ENCODE data around the gene STMN1. TPM values are rescaled to one million over a fixed set of nuclear protein-coding genes. Genes with fewer than 3 reads are reported as not detected.

The STMN1 gene
- total and polyA plus RNA-seq, 2 of the 8 experiments (the other 6 are each of a cell fraction or from before 2014, with no cell fraction given), result 116 to 564 TPM

DNA sequence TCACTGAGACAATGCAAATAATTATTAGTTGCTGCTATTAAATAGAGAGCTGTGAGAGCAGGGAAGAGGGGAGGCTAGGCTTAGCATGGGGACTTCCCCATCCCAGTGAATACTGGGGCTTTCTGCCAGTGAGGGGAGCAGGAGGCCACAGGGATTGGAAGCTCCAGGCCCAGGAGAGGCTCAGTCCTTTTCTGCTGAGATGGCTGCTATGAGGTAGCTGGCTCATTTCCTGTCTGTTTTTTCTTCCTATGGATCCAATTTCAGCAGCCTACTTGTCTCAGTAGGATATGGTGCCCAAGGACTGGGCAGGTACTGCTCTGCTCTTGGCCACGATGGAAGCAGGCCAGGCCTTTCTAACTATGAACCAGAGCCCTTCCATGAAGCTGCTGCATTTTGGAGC is 10.0 kb downstream of the STMN1 start:
- Histone ChIP-seq H3K4me1 (replicated peaks in 1 of 4; ENCODE audit: control insufficient read depth in 3 of 4, insufficient read depth in 4 of 4, low read length in 3 of 4) (peaks cover 0 to 15% (median 8%) of the 10 kb centered on the region in 4 experiments; a peak in 6 of 7 replicates), H3K18ac (ENCODE audit: extremely low read depth, low read length) (no peak overlapping the region), H3K9me3 (ENCODE audit: insufficient read depth in 2 of 2, low read depth in 1 of 2, low read length in 1 of 2) (no peaks in the 10 kb centered on the region), H4K8ac (ENCODE audit: extremely low read depth, insufficient read depth, low read length) (no peak overlapping the region), H3K23me2 (ENCODE audit: low read depth, low read length) (no peaks in the 10 kb centered on the region), H3K14ac (ENCODE audit: insufficient read length) (no peak overlapping the region), H3K4ac (replicated peaks; ENCODE audit: insufficient read length, low read depth, low read length) (no peak overlapping the region), H3K56ac (replicated peaks; ENCODE audit: insufficient read length, low read depth, low read length) (no peak overlapping the region), H4K5ac (ENCODE audit: insufficient read length, low read depth, low read length) (no peak overlapping the region), H3K9ac (replicated peaks in 1 of 4; ENCODE audit: extremely low read depth in 1 of 4, low read depth in 3 of 4, low read length in 3 of 4) (no peak overlapping the region), H2BK20ac (ENCODE audit: low read length) (no peak overlapping the region), H3K23ac (ENCODE audit: insufficient read length) (no peak overlapping the region), H3K79me1 (ENCODE audit: low read depth, low read length) (0 out of 2 replicates have a peak, but pooled peaks cover 3% of the 10 kb centered on the region), H2BK120ac (replicated peaks; ENCODE audit: low read depth, low read length) (no peak overlapping the region), H3K27me3 (replicated peaks in 1 of 4; ENCODE audit: control insufficient read depth in 3 of 4, extremely low read depth in 1 of 4, insufficient read depth in 3 of 4, low read length in 3 of 4) (no peaks in the 10 kb centered on the region), H2AFZ (ENCODE audit: low read length) (no peak overlapping the region), H3K4me2 (ENCODE audit: insufficient read depth in 1 of 2, low read depth in 2 of 2, low read length in 2 of 2) (no peak overlapping the region), H3K79me2 (ENCODE audit: control insufficient read depth in 1 of 2, insufficient read depth in 2 of 2, low read length in 2 of 2) (no peaks in the 10 kb centered on the region), H2AK5ac (ENCODE audit: low read depth, low read length) (no peak overlapping the region), H4K91ac (replicated peaks; ENCODE audit: insufficient read length, low read length) (no peak overlapping the region), H2BK5ac (ENCODE audit: low read depth, low read length) (no peak overlapping the region), H3K36me3 (ENCODE audit: control insufficient read depth in 2 of 4, insufficient read depth in 4 of 4, low read length in 3 of 4) (peaks cover 17 to 32% (median 26%) of the 10 kb centered on the region in 4 experiments), H3K4me3 (ENCODE audit: extremely low read depth in 1 of 4, insufficient read depth in 2 of 4, low read depth in 3 of 4, low read length in 4 of 4) (no peak overlapping the region), H3K27ac (ENCODE audit: low read depth, low read length) (peak overlapping the region; percentile 5; the same call in 1 of the 2 replicates), H4K20me1 (replicated peaks in 1 of 2; ENCODE audit: control insufficient read depth in 1 of 2, insufficient read depth in 2 of 2, low read length in 2 of 2) (peaks cover 2 to 17% of the 10 kb centered on the region in 2 experiments), H2BK15ac (ENCODE audit: low read length) (no peak overlapping the region), H2BK12ac (ENCODE audit: low read depth, low read length) (no peak overlapping the region)
- 93% methylated on average over 1 of the region's 1 CpG; no CpG with 5 or more reads in 1 of the 2 experiments for WGBS, 2 experiments (ENCODE audit: extremely low coverage in 1 of 2, insufficient coverage in 1 of 2, insufficient read length in 1 of 2, insufficient replicate concordance in 2 of 2, low coverage in 1 of 2, low lambda C conversion rate in 2 of 2, missing lambda C conversion rate in 1 of 2)
- ChIA-PET CTCF (ENCODE audit: partially characterized antibody) (interaction anchor here (0.7 to 16.4 kb wide), 49 partner anchors 9 to 167 kb away, joined by 3 to 330 read pairs (median 8); partner anchors contain the start of genes EXTL1, PAFAH2, PAQR7 and SLC30A2), POLR2A (ENCODE audit: partially characterized antibody) (interaction anchor here (0.5 to 5.3 kb wide), 18 partner anchors 10 to 145 kb away, joined by 3 to 51 read pairs (median 5); partner anchors contain the start of genes EXTL1, PAFAH2, PAQR7 and STMN1)
- DNase-seq (ENCODE audit: low read depth in 1 of 2, low spot score in 2 of 2) (no peak), FAIRE-seq (no peak)
- TF ChIP-seq SIN3A (conservative IDR thresholded peaks at IDR 0.05 in 1 of 2, IDR thresholded peaks at IDR 0.05 in 1 of 2; ENCODE audit: low read depth in 1 of 2, low read length in 2 of 2) (no peak), POLR2AphosphoS5 (IDR thresholded peaks at IDR 0.05; ENCODE audit: low read depth, low read length) (no peak), RXRA (IDR thresholded peaks at IDR 0.05; ENCODE audit: insufficient read depth, low read depth, low read length) (no peak), KDM4A (IDR thresholded peaks at IDR 0.05; ENCODE audit: low read depth, low read length, severe bottlenecking) (no peak), SUZ12 (IDR thresholded peaks at IDR 0.05; ENCODE audit: low read length) (no peak), SRF (IDR thresholded peaks at IDR 0.05; ENCODE audit: low read depth, low read length) (no peak), BRCA1 (IDR thresholded peaks at IDR 0.05; ENCODE audit: low read depth, low read length) (no peak)
- TF ChIP-seq, protein P1, sequence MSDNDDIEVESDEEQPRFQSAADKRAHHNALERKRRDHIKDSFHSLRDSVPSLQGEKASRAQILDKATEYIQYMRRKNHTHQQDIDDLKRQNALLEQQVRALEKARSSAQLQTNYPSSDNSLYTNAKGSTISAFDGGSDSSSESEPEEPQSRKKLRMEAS (IDR thresholded peaks at IDR 0.05), result no peak
- TF ChIP-seq, protein P2, sequence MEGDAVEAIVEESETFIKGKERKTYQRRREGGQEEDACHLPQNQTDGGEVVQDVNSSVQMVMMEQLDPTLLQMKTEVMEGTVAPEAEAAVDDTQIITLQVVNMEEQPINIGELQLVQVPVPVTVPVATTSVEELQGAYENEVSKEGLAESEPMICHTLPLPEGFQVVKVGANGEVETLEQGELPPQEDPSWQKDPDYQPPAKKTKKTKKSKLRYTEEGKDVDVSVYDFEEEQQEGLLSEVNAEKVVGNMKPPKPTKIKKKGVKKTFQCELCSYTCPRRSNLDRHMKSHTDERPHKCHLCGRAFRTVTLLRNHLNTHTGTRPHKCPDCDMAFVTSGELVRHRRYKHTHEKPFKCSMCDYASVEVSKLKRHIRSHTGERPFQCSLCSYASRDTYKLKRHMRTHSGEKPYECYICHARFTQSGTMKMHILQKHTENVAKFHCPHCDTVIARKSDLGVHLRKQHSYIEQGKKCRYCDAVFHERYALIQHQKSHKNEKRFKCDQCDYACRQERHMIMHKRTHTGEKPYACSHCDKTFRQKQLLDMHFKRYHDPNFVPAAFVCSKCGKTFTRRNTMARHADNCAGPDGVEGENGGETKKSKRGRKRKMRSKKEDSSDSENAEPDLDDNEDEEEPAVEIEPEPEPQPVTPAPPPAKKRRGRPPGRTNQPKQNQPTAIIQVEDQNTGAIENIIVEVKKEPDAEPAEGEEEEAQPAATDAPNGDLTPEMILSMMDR (IDR thresholded peaks at IDR 0.05; ENCODE audit: control extremely low read depth in 1 of 3, insufficient read depth in 1 of 3, low read depth in 1 of 3, low read length in 3 of 3), result no peak
- TF ChIP-seq, protein P3, sequence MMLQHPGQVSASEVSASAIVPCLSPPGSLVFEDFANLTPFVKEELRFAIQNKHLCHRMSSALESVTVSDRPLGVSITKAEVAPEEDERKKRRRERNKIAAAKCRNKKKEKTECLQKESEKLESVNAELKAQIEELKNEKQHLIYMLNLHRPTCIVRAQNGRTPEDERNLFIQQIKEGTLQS (IDR thresholded peaks at IDR 0.05; ENCODE audit: insufficient read depth, low read depth, low read length), result no peak

Data from H1 (cell line).